Osteoblast (primary cell): Measurements from ENCODE around the gene KLK14. TPM values are rescaled to one million over a fixed set of nuclear protein-coding genes. Genes with fewer than 3 reads are reported as not detected.
A peak's percentile ranks its signal among the peaks of the same experiment; 100 is the strongest.

ENCODE experiments used
- DNase-seq: peaks from one replicate; pipeline ENCODE4 v3.0.0; 2011; ENCODE audit warnings: low spot score, mixed read lengths; ENCODE audit not compliant: insufficient read length; ENCODE audit errors: missing footprints
- H2AFZ ChIP-seq: 2 replicates; pipeline ENCODE4 v1.6.0; 2011; ENCODE audit warnings: mild to moderate bottlenecking, low read length
- H3K27ac ChIP-seq: 2 replicates; pipeline ENCODE4 v1.5.1; 2011; ENCODE audit warnings: mild to moderate bottlenecking, low read depth, low read length, moderate library complexity
- H3K27me3 ChIP-seq: 2 replicates; pipeline ENCODE4 v1.6.0; 2012; ENCODE audit warnings: mild to moderate bottlenecking, control low read depth, inconsistent platforms, low read length, moderate library complexity; ENCODE audit not compliant: insufficient read depth
- H3K36me3 ChIP-seq: 2 replicates; pipeline ENCODE4 v1.5.1; 2011; ENCODE audit warnings: mild to moderate bottlenecking, low read length, control low read depth, moderate library complexity; ENCODE audit not compliant: insufficient read depth
- H3K4me1 ChIP-seq: 2 replicates; pipeline ENCODE4 v1.5.1; 2011; ENCODE audit warnings: mild to moderate bottlenecking, low read length, control low read depth, moderate library complexity; ENCODE audit not compliant: insufficient read depth
- H3K4me2 ChIP-seq: 2 replicates; pipeline ENCODE4 v1.6.0; 2011; ENCODE audit warnings: mild to moderate bottlenecking, low read length; ENCODE audit not compliant: insufficient read depth
- H3K4me3 ChIP-seq: fragments of 200-600 bp; sonication (generic); 3 replicates; pipeline ENCODE4 v1.5.1; 2012; ENCODE audit warnings: mild to moderate bottlenecking, low read length, inconsistent platforms; ENCODE audit not compliant: insufficient read depth
- H3K79me2 ChIP-seq: 2 replicates; pipeline ENCODE4 v1.6.0; 2012; ENCODE audit warnings: mild to moderate bottlenecking, low read length, control low read depth, inconsistent platforms; ENCODE audit not compliant: insufficient read depth
- H3K9me3 ChIP-seq: 2 replicates; pipeline ENCODE4 v1.5.1; 2011; ENCODE audit warnings: low read depth, low read length, control low read depth
- H4K20me1 ChIP-seq: 2 replicates; pipeline ENCODE4 v1.6.0; 2012; ENCODE audit warnings: mild to moderate bottlenecking, low read length, control low read depth; ENCODE audit not compliant: insufficient read depth
- CTCF ChIP-seq: IDR thresholded peaks from 2 replicates; pipeline ENCODE4 v1.5.1; 2011; ENCODE audit warnings: mild to moderate bottlenecking, low read depth, low read length, moderate library complexity; ENCODE audit errors: extremely low read depth
- total RNA-seq: library from RNA; depleted of rRNA; stranded (reverse); fragments of >200 nt; gene quantifications from 2 replicates; pipeline ENCODE4 v1.2.3, GENCODE V29; 2012

The KLK14 gene
- total RNA-seq, 1 donor, result not detected

- no peak overlapping the region for H3K4me2 ChIP-seq
- no peaks in the 10 kb centered on the region for H3K27me3 ChIP-seq
- no peak overlapping the region for H3K27ac ChIP-seq
- no peak overlapping the region for H3K4me3 ChIP-seq
- H3K79me2 ChIP-seq, result no peaks in the 10 kb centered on the region
- no peaks in the 10 kb centered on the region for H4K20me1 ChIP-seq
- peak; percentile 43 for DNase-seq
- H3K36me3 ChIP-seq, result no peaks in the 10 kb centered on the region
- H3K4me1 ChIP-seq, result no peaks in the 10 kb centered on the region
- H2AFZ ChIP-seq, result no peak overlapping the region
- TF ChIP-seq CTCF, result no peak
- H3K9me3 ChIP-seq, result no peaks in the 10 kb centered on the region
Observed at GRCh38 chr19:51063664-51064063, 19.0 kb downstream of the KLK14 start.

DNA sequence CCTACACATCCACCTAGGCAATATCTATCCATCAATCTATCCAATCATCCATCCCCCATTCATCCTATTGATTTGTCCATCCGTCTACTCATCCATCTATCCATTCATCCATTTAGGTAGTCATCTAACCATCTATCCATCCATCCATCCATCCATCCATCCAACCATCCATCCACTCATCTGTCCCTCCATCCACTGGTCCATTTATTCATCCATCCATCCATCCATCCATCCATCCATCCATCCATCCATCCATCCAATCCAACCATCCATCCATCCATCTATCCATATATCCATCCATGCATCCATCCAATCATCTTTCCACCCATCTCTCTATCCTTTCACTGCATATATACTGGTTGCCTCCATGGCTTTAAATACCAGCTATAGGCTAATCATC, 21.7 kb downstream of the KLK14 start:
- TF ChIP-seq CTCF, result no peak

GRCh38 chr19:51060336-51060735, 22.4 kb downstream of the KLK14 start:
- H4K20me1 ChIP-seq, result no peaks in the 10 kb centered on the region
- DNase-seq, result peak; percentile 53
- no peak overlapping the region for H3K4me2 ChIP-seq

More for the DNA sequence above, 21.7 kb downstream of the KLK14 start:
- Histone ChIP-seq H3K36me3 (no peaks in the 10 kb centered on the region), H3K9me3 (no peaks in the 10 kb centered on the region), H2AFZ (no peak overlapping the region), H3K4me1 (no peaks in the 10 kb centered on the region), H3K79me2 (no peaks in the 10 kb centered on the region), H3K4me2 (no peak overlapping the region), H3K27me3 (no peaks in the 10 kb centered on the region), H3K4me3 (no peak overlapping the region), H4K20me1 (no peaks in the 10 kb centered on the region), H3K27ac (no peak overlapping the region)
- DNase-seq, result no peak

GRCh38 chr19:51059715-51060114, 23.0 kb downstream of the KLK14 start:
- H3K27ac ChIP-seq, result no peak overlapping the region
- H3K36me3 ChIP-seq, result no peaks in the 10 kb centered on the region
- no peaks in the 10 kb centered on the region for H3K9me3 ChIP-seq
- H3K79me2 ChIP-seq, result no peaks in the 10 kb centered on the region
- no peaks in the 10 kb centered on the region for H3K27me3 ChIP-seq
- no peak overlapping the region for H2AFZ ChIP-seq
- no peak overlapping the region for H3K4me2 ChIP-seq
- H3K4me1 ChIP-seq, result no peaks in the 10 kb centered on the region
- TF ChIP-seq CTCF, result no peak
- no peak overlapping the region for H3K4me3 ChIP-seq
- DNase-seq, result peak; percentile 68
- H4K20me1 ChIP-seq, result no peaks in the 10 kb centered on the region

More at GRCh38 chr19:51060336-51060735, 22.4 kb downstream of the KLK14 start:
- Histone ChIP-seq H3K27ac (no peak overlapping the region), H3K9me3 (no peaks in the 10 kb centered on the region), H3K79me2 (no peaks in the 10 kb centered on the region), H3K4me1 (no peaks in the 10 kb centered on the region), H3K4me3 (no peak overlapping the region), H3K27me3 (no peaks in the 10 kb centered on the region), H3K36me3 (no peaks in the 10 kb centered on the region), H2AFZ (no peak overlapping the region)
- TF ChIP-seq CTCF, result no peak
